GM18499 (cell line): ENCODE data around the gene TFAP2D.

ENCODE experiments used
- ATAC-seq: cut with Tn5 transposase; IDR thresholded peaks from one replicate; pipeline ENCODE4 v1.9.1; 2021; ENCODE audit warnings: moderate number of reproducible peaks; ENCODE audit not compliant: insufficient read depth, unreplicated experiment

The TFAP2D gene

GRCh38 chr6:50816947-50817645, 103.8 kb downstream of the TFAP2D start:
- ATAC-seq = no peak

- ATAC-seq = no peak
Observed at GRCh38 chr6:50817646-50817950, 104.3 kb downstream of the TFAP2D start.

- ATAC-seq = no peak
Observed at GRCh38 chr6:50818020-50818419, 104.7 kb downstream of the TFAP2D start.

GRCh38 chr6:50818673-50819072, 105.3 kb downstream of the TFAP2D start, which contains the start of gene TFAP2B:
Gene TFAP2B (plus strand): TSS chr6:50818871. CDS start chr6:50818892, 21 bp downstream.
- ATAC-seq = no peak

- ATAC-seq = no peak
Observed at GRCh38 chr6:50819466-50819903, 106.2 kb downstream of the TFAP2D start.

- ATAC-seq = no peak
Observed at GRCh38 chr6:50819904-50820868, 106.9 kb downstream of the TFAP2D start.

- no peak for ATAC-seq
Observed at GRCh38 chr6:50820869-50821264, 107.5 kb downstream of the TFAP2D start.

- ATAC-seq = no peak
Observed at GRCh38 chr6:50821441-50822077, 108.2 kb downstream of the TFAP2D start.

GRCh38 chr6:50822078-50822476, 108.8 kb downstream of the TFAP2D start:
- no peak for ATAC-seq
